ENCODE data around the gene CRLF2. TPM values are rescaled to one million over a fixed set of nuclear protein-coding genes. Genes with fewer than 3 reads are reported as not detected.
A peak's percentile ranks its signal among the peaks of the same experiment; 100 is the strongest.
"Not testable (repeated sequence)": the region's sequence is repeated elsewhere in the genome, so short reads cannot be mapped to it uniquely, and the experiment has no call there.

Gene CRLF2
- not detected in 2 replicates for polyA plus RNA-seq (2011; rRNA removed)
- not detected in 2 replicates for polyA minus RNA-seq (2011; rRNA and poly(A)+ RNA removed)

GRCh38 chrX:1212532-1212931 lies at the start of gene CRLF2:
Gene CRLF2 (minus strand): TSS chrX:1212649. CDS start chrX:1212634, 15 bp downstream.
- Histone ChIP-seq H3K4me3 (ENCODE audit: low read depth, low read length) (no peak within 1 kb of the TSS), H3K36me3 (ENCODE audit: control insufficient read depth, insufficient read depth, low read length) (no peaks in the 10 kb centered on the region), H3K27me3 (ENCODE audit: control insufficient read depth, insufficient read depth, low read length) (no peaks in the 10 kb centered on the region)
- ChIA-PET POLR2A (no interaction called here), CTCF (no interaction called here)
- DNase-seq (ENCODE audit: low read depth): no peak
- TF ChIP-seq CTCF (IDR thresholded peaks at IDR 0.05; ENCODE audit: insufficient read depth, low read depth, low read length): no peak

GRCh38 chrX:1261771-1262170 lies 49.3 kb upstream of the CRLF2 start:
- CTCF ChIA-PET; H3K4me3 ChIP-seq (ENCODE audit: low read depth, low read length); DNase-seq (ENCODE audit: low read depth); H3K36me3 ChIP-seq (ENCODE audit: control insufficient read depth, insufficient read depth, low read length); POLR2A ChIA-PET; H3K27me3 ChIP-seq (ENCODE audit: control insufficient read depth, insufficient read depth, low read length): not testable (repeated sequence)

- DNase-seq (ENCODE audit: low read depth): no peak
- no peak for TF ChIP-seq CTCF (IDR thresholded peaks at IDR 0.05; ENCODE audit: insufficient read depth, low read depth, low read length)
- H3K4me3 ChIP-seq (ENCODE audit: low read depth, low read length): no peak overlapping the region
- H3K36me3 ChIP-seq (ENCODE audit: control insufficient read depth, insufficient read depth, low read length): no peaks in the 10 kb centered on the region
- ChIA-PET POLR2A (no interaction called here), CTCF (no interaction called here)
- H3K27me3 ChIP-seq (ENCODE audit: control insufficient read depth, insufficient read depth, low read length): no peaks in the 10 kb centered on the region
These were observed 48.8 kb upstream of the CRLF2 start for GRCh38 chrX:1261285-1261684.

- POLR2A ChIA-PET: no interaction called here
- Histone ChIP-seq H3K4me3 (ENCODE audit: low read depth, low read length) (no peak overlapping the region), H3K27me3 (ENCODE audit: control insufficient read depth, insufficient read depth, low read length) (no peaks in the 10 kb centered on the region), H3K36me3 (ENCODE audit: control insufficient read depth, insufficient read depth, low read length) (no peaks in the 10 kb centered on the region)
- TF ChIP-seq CTCF (IDR thresholded peaks at IDR 0.05; ENCODE audit: insufficient read depth, low read depth, low read length): no peak
- CTCF ChIA-PET: no interaction called here
- no peak for DNase-seq (ENCODE audit: low read depth)
These were observed 40.4 kb upstream of the CRLF2 start for GRCh38 chrX:1252861-1253260.

- POLR2A ChIA-PET: no interaction called here
- 0 out of 2 replicates have a peak overlapping the region, but pooled peaks have one; percentile 16 for H3K4me3 ChIP-seq (ENCODE audit: low read depth, low read length)
- H3K36me3 ChIP-seq (ENCODE audit: control insufficient read depth, insufficient read depth, low read length): no peaks in the 10 kb centered on the region
- CTCF ChIA-PET: no interaction called here
- DNase-seq (ENCODE audit: low read depth): peak; percentile 38
- TF ChIP-seq CTCF (IDR thresholded peaks at IDR 0.05; ENCODE audit: insufficient read depth, low read depth, low read length): no peak
- H3K27me3 ChIP-seq (ENCODE audit: control insufficient read depth, insufficient read depth, low read length): no peaks in the 10 kb centered on the region
These were observed 36.8 kb upstream of the CRLF2 start for GRCh38 chrX:1249101-1249887.
